Measurements from ENCODE around the gene OSBP. TPM values are rescaled to one million over a fixed set of nuclear protein-coding genes. Genes with fewer than 3 reads are reported as not detected.

Gene OSBP
- total and polyA plus RNA-seq, 9 of the 15 experiments (the other 6 are each of a cell fraction or from before 2014, with no cell fraction given): 11.7 to 49.0 (median 28.7) TPM

GRCh38 chr11:59560290-59560701 is 55.3 kb downstream of the OSBP start (continued):
- TF ChIP-seq ZBTB40 (IDR thresholded peaks at IDR 0.05) (peak; percentile 89), ZBTB40 (CRISPR knock-in tag; IDR thresholded peaks at IDR 0.05) (no peak), DLX4 (CRISPR knock-in tag; IDR thresholded peaks at IDR 0.05) (no peak), KLF6 (CRISPR knock-in tag; IDR thresholded peaks at IDR 0.05; ENCODE audit: borderline replicate concordance) (0 out of 2 replicates have a peak, but pooled peaks have one; percentile 33), GTF2F1 (IDR thresholded peaks at IDR 0.05; ENCODE audit: low read depth, low read length) (no peak), BCOR (IDR thresholded peaks at IDR 0.05) (peak; percentile 52), ZBTB5 (IDR thresholded peaks at IDR 0.05) (peak; percentile 77), FOXA3 (CRISPR knock-in tag; conservative IDR thresholded peaks at IDR 0.05 in 1 of 2, IDR thresholded peaks at IDR 0.05 in 1 of 2) (no peak), MYC (IDR thresholded peaks at IDR 0.05; ENCODE audit: low read depth, low read length) (no peak; the same call in 1 of the 2 replicates), MYC (CRISPR knock-in tag; IDR thresholded peaks at IDR 0.05; ENCODE audit: borderline replicate concordance, low read depth) (peak; percentile 55; the same call in 1 of the 2 replicates), ELK1 (CRISPR knock-in tag; IDR thresholded peaks at IDR 0.05) (no peak), CREM (IDR thresholded peaks at IDR 0.05; ENCODE audit: low read depth) (peak; percentile 50; the same call in 1 of the 2 replicates), NKRF (IDR thresholded peaks at IDR 0.05; ENCODE audit: borderline replicate concordance) (peak; percentile 41)

Data from K562 (cell line).